ENCODE measurements around the gene ALOX5. TPM values are rescaled to one million over a fixed set of nuclear protein-coding genes. Genes with fewer than 3 reads are reported as not detected.
"Not testable (repeated sequence)": the region's sequence is repeated elsewhere in the genome, so short reads cannot be mapped to it uniquely, and the experiment has no call there.

Gene ALOX5
- total RNA-seq, 1 experiment from 2014 or later, result not detected

- no peak for DNase-seq (ENCODE audit: low read depth)
Measured at GRCh38 chr10:45466784-45467183, 92.8 kb downstream of the ALOX5 start.

- DNase-seq (ENCODE audit: low read depth), result no peak
Measured at GRCh38 chr10:45468079-45468478, 94.1 kb downstream of the ALOX5 start.

- DNase-seq (ENCODE audit: low read depth), result peak; percentile 89
Measured at GRCh38 chr10:45470098-45471012, 96.3 kb downstream of the ALOX5 start.

GRCh38 chr10:45471059-45471458 is 97.0 kb downstream of the ALOX5 start:
- DNase-seq (ENCODE audit: low read depth), result no peak

GRCh38 chr10:45471531-45472310 is 97.7 kb downstream of the ALOX5 start:
- no peak for DNase-seq (ENCODE audit: low read depth)

- DNase-seq (ENCODE audit: low read depth), result no peak
Measured at GRCh38 chr10:45473126-45473525, 99.1 kb downstream of the ALOX5 start.

GRCh38 chr10:45476559-45476958 is 102.5 kb downstream of the ALOX5 start:
- no peak for DNase-seq (ENCODE audit: low read depth)

GRCh38 chr10:45480294-45480693 is 106.3 kb downstream of the ALOX5 start:
- DNase-seq (ENCODE audit: low read depth), result no peak

GRCh38 chr10:45481100-45481499 is 107.1 kb downstream of the ALOX5 start:
- not testable (repeated sequence) for DNase-seq (ENCODE audit: low read depth)

GRCh38 chr10:45483002-45483401 is 109.0 kb downstream of the ALOX5 start:
- DNase-seq (ENCODE audit: low read depth), result no peak

GRCh38 chr10:45487735-45488134 is 113.7 kb downstream of the ALOX5 start:
- DNase-seq (ENCODE audit: low read depth), result no peak

- no peak for DNase-seq (ENCODE audit: low read depth)
Measured at GRCh38 chr10:45488365-45488764, 114.3 kb downstream of the ALOX5 start.

- DNase-seq (ENCODE audit: low read depth), result no peak
Measured at GRCh38 chr10:45490277-45490676, 116.3 kb downstream of the ALOX5 start.

- DNase-seq (ENCODE audit: low read depth), result no peak
Measured at GRCh38 chr10:45491061-45491460, 117.0 kb downstream of the ALOX5 start.

Other genes with a start within 250 kb of the ALOX5 start
- 0.15 TPM in 1 of 2 replicates, not detected in the other for gene OR13A1, start 58.6 kb upstream of the ALOX5 start, total RNA-seq (2014; rRNA removed; shearing (Covaris generic))